T47D (cell line): ENCODE results near the gene RPP25.
A peak's percentile ranks its signal among the peaks of the same experiment; 100 is the strongest.

Experiments used
- DNase-seq, 2 experiments: peaks; one replicate each; pipeline versions ENCODE4 v3.0.0 to v3.0.0-alpha.2; 2011 to 2012; ENCODE audit warnings: low read depth in 1 of 2, low spot score in 1 of 2
- JUND ChIP-seq: IDR thresholded peaks from 2 replicates; pipeline ENCODE4 v1.6.1; 2012; ENCODE audit warnings: low read depth
- in situ Hi-C: cut with HindIII; loops from 2 replicates; pipeline ENCODE4 v1.10.0; 2016; ENCODE audit warnings: low sequenced_read_pairs, low pct_unique_long_range_greater_than_20kb

Gene RPP25

GRCh38 chr15:74960995-74961588 is 4.5 kb upstream of the RPP25 start:
- TF ChIP-seq JUND: no peak
- in situ Hi-C loops: no loop called here
- DNase-seq: peak in 1 of 2 experiments; percentile 30

GRCh38 chr15:74960286-74960685 is 3.7 kb upstream of the RPP25 start:
- in situ Hi-C loops: no loop called here
- no peak for TF ChIP-seq JUND
- no peak for DNase-seq

GRCh38 chr15:74959586-74959939 is 3.0 kb upstream of the RPP25 start:
- TF ChIP-seq JUND: no peak
- no peak for DNase-seq
- in situ Hi-C loops: no loop called here

GRCh38 chr15:74958908-74959585 is 2.5 kb upstream of the RPP25 start:
- DNase-seq: no peak
- TF ChIP-seq JUND: no peak
- in situ Hi-C loops: no loop called here

- no peak for TF ChIP-seq JUND
- in situ Hi-C loops: no loop called here
- peak in 1 of 2 experiments; percentile 42 for DNase-seq
Observed at GRCh38 chr15:74958320-74958907, 1.8 kb upstream of the RPP25 start.

- no peak for TF ChIP-seq JUND
- no peak for DNase-seq
- in situ Hi-C loops: no loop called here
Observed at GRCh38 chr15:74957476-74958035, 984 bp upstream of the RPP25 start.

DNA sequence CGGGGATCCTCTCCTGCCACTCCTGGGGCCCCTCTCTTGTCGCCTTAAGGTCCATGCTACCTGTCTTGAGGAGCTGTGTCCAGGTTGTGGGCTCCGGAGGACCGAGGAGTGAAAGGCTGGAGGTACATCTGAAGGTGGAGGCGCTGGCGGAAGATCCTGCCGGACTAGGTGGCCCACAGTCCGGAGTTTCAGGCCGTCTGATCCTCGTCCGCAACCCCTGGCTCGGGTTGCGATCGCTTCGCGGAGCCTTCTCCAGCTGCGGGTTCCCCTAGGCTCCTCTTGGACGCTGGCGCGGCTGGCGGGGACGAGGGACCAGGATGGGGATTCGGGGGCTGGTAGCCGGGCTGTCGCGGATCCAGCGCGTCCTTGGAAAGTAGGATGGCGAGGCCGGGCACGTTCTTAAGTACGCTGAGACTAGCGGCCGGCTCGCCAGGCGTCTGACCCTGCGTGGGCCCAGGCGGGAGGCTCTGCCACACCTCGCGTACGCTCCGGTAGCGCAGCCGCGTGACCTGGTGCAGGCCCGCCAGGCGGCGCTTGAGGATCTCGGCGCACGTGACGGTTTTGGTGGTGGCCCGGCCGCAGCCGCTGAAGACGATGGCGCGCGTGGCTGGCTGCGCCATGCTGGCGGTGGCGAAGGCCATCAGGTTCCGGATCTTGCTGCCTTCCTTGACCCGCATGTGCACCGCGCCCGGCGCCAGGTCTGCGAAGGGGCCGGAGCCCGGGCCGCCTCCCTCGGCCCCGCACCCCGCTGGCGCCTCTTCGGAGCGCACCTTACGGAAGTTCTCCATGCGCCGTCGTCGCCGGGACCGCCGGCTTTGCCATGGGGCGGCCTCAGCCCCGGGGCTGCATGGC is 550 bp downstream of the RPP25 start:
- in situ Hi-C loops: no loop called here
- no peak for TF ChIP-seq JUND
- DNase-seq: peak in 1 of 2 experiments; percentile 36

DNA sequence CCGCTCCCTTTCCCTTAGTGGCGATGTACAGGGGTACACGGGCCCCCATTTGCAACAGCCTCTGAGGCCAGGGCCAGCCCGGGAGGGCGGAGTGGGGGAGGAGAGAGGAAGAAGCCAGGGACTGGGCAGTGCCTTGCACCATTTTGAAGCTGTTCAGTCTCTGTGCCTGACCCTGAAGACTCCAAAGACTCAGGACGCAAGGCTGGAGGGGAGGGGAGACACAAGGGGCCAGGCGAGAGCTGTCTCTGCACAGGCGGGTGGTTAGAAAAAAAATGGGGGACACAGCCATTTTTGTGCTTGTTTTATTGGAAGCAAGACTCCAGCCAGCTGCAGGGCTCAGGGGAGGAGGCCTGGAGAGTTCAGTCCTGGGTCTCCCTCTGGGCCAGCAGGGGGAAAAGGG is 1.6 kb downstream of the RPP25 start:
- DNase-seq: no peak
- in situ Hi-C loops: no loop called here
- TF ChIP-seq JUND: no peak

- TF ChIP-seq JUND: no peak
- no peak for DNase-seq
- in situ Hi-C loops: no loop called here
Observed at GRCh38 chr15:74954515-74954914, 2.1 kb downstream of the RPP25 start.

DNA sequence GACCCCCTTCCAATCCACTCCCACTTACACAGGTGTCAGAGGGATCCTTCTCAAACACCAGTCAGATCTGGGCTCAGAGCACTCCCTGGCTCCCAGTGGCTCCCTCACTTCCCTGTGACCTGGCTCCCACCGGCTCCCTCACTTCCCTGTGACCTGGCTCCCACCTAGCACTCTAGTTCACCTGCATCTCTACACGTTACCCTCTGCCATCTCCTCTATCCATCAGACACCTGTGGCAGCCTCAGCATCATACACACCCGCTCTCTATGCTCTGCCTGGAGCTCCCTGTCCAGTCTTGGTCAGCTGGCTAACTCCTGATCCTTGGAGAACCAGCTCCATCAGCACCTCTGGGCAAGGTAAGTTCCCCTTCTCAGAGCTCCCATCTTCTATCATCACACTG is 5.6 kb downstream of the RPP25 start:
- no peak for TF ChIP-seq JUND
- DNase-seq: no peak
- in situ Hi-C loops: no loop called here

- in situ Hi-C loops: no loop called here
- DNase-seq: peak; percentile 55 to 86
- no peak for TF ChIP-seq JUND
Observed at GRCh38 chr15:74950078-74950908, 6.3 kb downstream of the RPP25 start.
